Lung (tissue), 12 donors: ENCODE data around the gene ASTN2. TPM values are rescaled to one million over a fixed set of nuclear protein-coding genes. Genes with fewer than 3 reads are reported as not detected.

ENCODE experiments used
- ATAC-seq: fragments of 200-7000 bp; cut with Tn5 transposase; one replicate; pipeline ENCODE4 v1.9.1; 2020; ENCODE audit warnings: moderate number of reproducible peaks; ENCODE audit not compliant: insufficient read depth, low FRiP score
- DNase-seq, 3 donors: peaks; one replicate each; pipeline ENCODE4 v3.0.0-alpha.2; 2013 to 2017
- H3K27ac ChIP-seq, 2 donors: one replicate each; pipeline ENCODE4 v1.5.1; 2013; ENCODE audit warnings: mild to moderate bottlenecking in 2 of 2, moderate library complexity in 2 of 2, control low read depth in 1 of 2, inconsistent platforms in 1 of 2, low read depth in 1 of 2, low read length in 1 of 2
- H3K27me3 ChIP-seq, 3 donors: one replicate each; pipeline ENCODE4 v1.5.1; 2013; ENCODE audit warnings: low read length in 2 of 3; ENCODE audit not compliant: control insufficient read depth in 3 of 3, insufficient read depth in 3 of 3
- H3K36me3 ChIP-seq, 4 donors: one replicate each; pipeline ENCODE4 v1.5.1; 2013; ENCODE audit warnings: low read length in 4 of 4, mild to moderate bottlenecking in 1 of 4, moderate library complexity in 1 of 4; ENCODE audit not compliant: control insufficient read depth in 4 of 4, insufficient read depth in 4 of 4
- H3K4me1 ChIP-seq, 5 donors: one replicate each; pipeline ENCODE4 v1.5.1; 2013; ENCODE audit warnings: low read length in 5 of 5, mild to moderate bottlenecking in 2 of 5, moderate library complexity in 1 of 5; ENCODE audit not compliant: control insufficient read depth in 5 of 5, insufficient read depth in 5 of 5
- H3K4me3 ChIP-seq: one replicate; pipeline ENCODE4 v1.5.1; 2013; ENCODE audit warnings: mild to moderate bottlenecking, control low read depth, moderate library complexity
- H3K9ac ChIP-seq, 2 donors: one replicate each; pipeline ENCODE4 v1.5.1; 2013; ENCODE audit warnings: low read length in 2 of 2, control low read depth in 1 of 2; ENCODE audit not compliant: insufficient read depth in 1 of 2
- H3K9me3 ChIP-seq, 4 donors: one replicate each; pipeline ENCODE4 v1.5.1; 2013; ENCODE audit warnings: low read length in 3 of 4, mild to moderate bottlenecking in 1 of 4, moderate library complexity in 1 of 4; ENCODE audit not compliant: control insufficient read depth in 4 of 4, insufficient read depth in 3 of 4
- WGBS, 2 donors: extraction: QIAGEN DNeasy Blood & Tissue Kit; methylation state at CpG; one replicate each; pipeline ENCODE4 v1.1.7; 2013; 5-methylcytosine and 5-hydroxymethylcytosine counted together
- polyA plus RNA-seq, 2 donors: library from polyadenylated mRNA; stranded (reverse); fragments of 200-250 nt; gene quantifications; one replicate each; pipeline ENCODE4 v1.2.1, GENCODE V29; 2013
- total RNA-seq, 2 donors: library from RNA; depleted of rRNA in 1 of 2; stranded (reverse); fragments of >200 nt in 1 of 2; gene quantifications; one replicate each; pipeline ENCODE4 v1.2.1, GENCODE V29; 2014 to 2021
- TF ChIP-seq, protein P1 (sequence below): IDR thresholded peaks from 2 replicates; pipeline ENCODE4 v1.5.1; 2012; ENCODE audit warnings: mild to moderate bottlenecking; ENCODE audit errors: control extremely low read depth, extremely low read depth
- donor health status: control.
- donor health status: control.
- donor health status: Bipolar disorder and iron deficiency.
- donor health status: healthy.
- donor health status: DM: yes; HTN: yes; CAD: no.

ASTN2 gene
- total and polyA plus RNA-seq, 4 donors: 1.4 to 7.0 (median 3.3) TPM

- peak in 2 of 3 donors; percentile 28 to 43 for DNase-seq
- 21 to 26% methylated on average over 2 of the region's 2 CpGs for WGBS, 2 donors
- TF ChIP-seq, protein P1, sequence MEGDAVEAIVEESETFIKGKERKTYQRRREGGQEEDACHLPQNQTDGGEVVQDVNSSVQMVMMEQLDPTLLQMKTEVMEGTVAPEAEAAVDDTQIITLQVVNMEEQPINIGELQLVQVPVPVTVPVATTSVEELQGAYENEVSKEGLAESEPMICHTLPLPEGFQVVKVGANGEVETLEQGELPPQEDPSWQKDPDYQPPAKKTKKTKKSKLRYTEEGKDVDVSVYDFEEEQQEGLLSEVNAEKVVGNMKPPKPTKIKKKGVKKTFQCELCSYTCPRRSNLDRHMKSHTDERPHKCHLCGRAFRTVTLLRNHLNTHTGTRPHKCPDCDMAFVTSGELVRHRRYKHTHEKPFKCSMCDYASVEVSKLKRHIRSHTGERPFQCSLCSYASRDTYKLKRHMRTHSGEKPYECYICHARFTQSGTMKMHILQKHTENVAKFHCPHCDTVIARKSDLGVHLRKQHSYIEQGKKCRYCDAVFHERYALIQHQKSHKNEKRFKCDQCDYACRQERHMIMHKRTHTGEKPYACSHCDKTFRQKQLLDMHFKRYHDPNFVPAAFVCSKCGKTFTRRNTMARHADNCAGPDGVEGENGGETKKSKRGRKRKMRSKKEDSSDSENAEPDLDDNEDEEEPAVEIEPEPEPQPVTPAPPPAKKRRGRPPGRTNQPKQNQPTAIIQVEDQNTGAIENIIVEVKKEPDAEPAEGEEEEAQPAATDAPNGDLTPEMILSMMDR: no peak
- H3K4me1 ChIP-seq: peaks cover 0 to 1% (median 0%) of the 10 kb centered on the region in 5 donors
- H3K27me3 ChIP-seq: no peaks in the 10 kb centered on the region
- no peak for ATAC-seq
- no peaks in the 10 kb centered on the region for H3K9me3 ChIP-seq
- H3K27ac ChIP-seq: no peak overlapping the region
- H3K36me3 ChIP-seq: no peaks in the 10 kb centered on the region
- no peak overlapping the region for H3K4me3 ChIP-seq
- no peak overlapping the region for H3K9ac ChIP-seq
Observed at GRCh38 chr9:116992865-116993264, 422.0 kb downstream of the ASTN2 start.

- Histone ChIP-seq H3K27ac (no peak overlapping the region), H3K36me3 (no peaks in the 10 kb centered on the region), H3K4me1 (peaks cover 0 to 1% (median 0%) of the 10 kb centered on the region in 5 donors), H3K9ac (no peak overlapping the region), H3K4me3 (no peak overlapping the region), H3K27me3 (no peaks in the 10 kb centered on the region), H3K9me3 (no peaks in the 10 kb centered on the region)
- whole genome bisulfite sequencing, 2 donors: 89% methylated on average over 2 of the region's 2 CpGs
- TF ChIP-seq, protein P1: no peak
- ATAC-seq (no peak), DNase-seq (no peak)
Observed at GRCh38 chr9:116991051-116991450, 423.8 kb downstream of the ASTN2 start.

DNA sequence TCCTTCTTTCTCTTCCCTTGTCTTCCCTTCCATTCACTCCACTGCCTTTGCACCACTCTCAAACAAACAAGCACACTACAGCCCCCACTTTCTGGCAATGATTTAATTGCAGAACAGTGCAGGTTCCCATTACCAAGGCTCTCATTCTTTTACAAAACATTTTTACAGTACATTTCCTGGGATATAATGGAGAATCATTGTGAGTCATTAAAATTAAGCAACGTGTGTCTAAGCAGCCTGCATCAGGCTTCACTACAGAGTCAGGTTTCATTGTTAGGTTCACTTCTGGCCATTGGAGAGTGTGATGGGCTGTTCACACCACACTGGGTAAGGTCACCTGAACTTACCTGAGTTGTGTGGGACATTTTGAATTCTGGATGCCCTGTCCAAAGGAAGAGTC, 424.3 kb downstream of the ASTN2 start:
- Histone ChIP-seq H3K9ac (no peak overlapping the region), H3K4me3 (no peak overlapping the region), H3K4me1 (peaks cover 0 to 3% (median 0%) of the 10 kb centered on the region in 5 donors), H3K27me3 (no peaks in the 10 kb centered on the region), H3K27ac (no peak overlapping the region), H3K9me3 (peaks cover 0 to 2% (median 0%) of the 10 kb centered on the region in 4 donors), H3K36me3 (no peaks in the 10 kb centered on the region)
- 50 to 63% methylated on average over 1 of the region's 1 CpG for WGBS, 2 donors
- TF ChIP-seq, protein P1: no peak
- no peak for DNase-seq
- no peak for ATAC-seq
